HG03558 (cell line): ENCODE measurements around the gene INPP5D.

Source experiments
- ATAC-seq: cut with Tn5 transposase; IDR thresholded peaks from one replicate; pipeline ENCODE4 v1.9.1; 2021; ENCODE audit warnings: moderate number of reproducible peaks; ENCODE audit not compliant: unreplicated experiment; ENCODE audit errors: extremely low read depth

The INPP5D gene

DNA sequence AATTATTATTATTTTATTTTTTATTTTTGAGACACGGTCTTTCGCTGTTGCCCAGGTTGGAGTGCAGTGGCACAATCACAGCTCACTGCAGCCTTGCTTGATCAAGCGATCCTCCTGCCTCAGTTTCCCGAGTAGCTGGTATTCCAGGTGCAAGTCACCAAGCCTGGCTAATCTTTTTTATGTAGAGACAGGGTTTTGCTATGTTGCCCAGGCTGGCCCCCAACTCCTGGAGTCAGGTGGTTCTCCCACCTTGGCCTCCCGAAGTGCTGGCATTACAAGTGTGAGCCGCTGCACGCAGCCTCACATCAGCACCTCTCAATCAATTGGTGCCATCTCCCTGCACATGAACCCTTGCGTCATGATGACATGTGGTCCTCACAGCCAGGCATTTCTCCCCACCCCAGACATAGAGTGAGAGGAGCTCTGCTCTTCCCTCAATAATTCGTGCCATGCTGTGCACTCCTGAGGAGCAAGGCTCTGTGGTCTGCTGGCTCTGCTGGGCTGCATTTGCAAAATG, 5.9 kb downstream of the INPP5D start:
- no peak for ATAC-seq

DNA sequence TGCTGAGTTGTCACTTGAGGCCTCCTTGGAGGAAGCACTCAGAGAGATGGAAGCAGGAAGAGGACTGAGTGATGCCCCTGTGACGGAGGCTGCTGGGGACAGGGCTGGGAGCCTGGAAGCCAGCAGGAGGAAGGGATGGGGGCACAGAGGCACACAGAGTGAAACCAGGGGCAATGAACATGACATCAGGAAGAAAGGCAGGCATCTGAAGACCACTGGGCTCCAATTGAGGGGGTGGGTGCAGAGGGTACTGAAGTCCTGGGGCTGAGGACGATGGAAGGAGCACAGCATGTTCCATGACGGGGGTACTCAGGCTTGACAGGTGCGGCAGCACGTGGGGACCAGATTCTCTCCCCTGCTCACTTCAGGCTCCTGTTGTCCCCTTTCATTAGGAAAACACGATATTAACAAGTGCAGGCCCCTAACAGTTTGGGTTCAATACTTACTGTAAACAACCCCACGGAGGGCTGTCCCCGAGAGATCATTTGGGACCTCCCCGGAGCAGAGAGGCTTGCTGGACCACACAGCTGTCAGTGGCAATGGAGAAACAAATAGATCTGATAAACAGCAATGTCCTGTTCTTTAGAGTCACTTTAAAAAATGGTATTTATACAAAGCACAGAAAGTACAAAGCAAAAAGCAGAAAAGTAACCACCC, 8.7 kb downstream of the INPP5D start:
- no peak for ATAC-seq

DNA sequence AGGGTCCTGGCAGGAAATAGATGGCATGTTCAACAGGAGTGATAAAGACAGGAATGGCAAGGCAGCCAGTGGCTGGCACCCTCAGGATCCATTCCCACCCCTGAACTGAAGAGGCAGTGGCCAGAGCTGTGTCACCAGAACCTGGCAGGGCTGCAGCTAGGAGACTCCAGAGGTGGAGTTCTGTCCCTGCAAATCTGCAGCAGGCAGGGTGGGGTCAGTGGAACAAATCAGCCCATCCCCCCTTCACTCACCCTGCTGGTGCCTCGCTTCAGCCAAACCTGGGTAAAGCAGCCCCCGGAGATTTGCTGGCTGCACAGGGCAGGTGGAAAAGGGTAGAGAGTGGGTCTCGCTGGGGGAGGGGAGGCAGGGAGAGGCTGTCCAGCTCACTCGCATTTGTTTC, 12.7 kb downstream of the INPP5D start:
- ATAC-seq = no peak

DNA sequence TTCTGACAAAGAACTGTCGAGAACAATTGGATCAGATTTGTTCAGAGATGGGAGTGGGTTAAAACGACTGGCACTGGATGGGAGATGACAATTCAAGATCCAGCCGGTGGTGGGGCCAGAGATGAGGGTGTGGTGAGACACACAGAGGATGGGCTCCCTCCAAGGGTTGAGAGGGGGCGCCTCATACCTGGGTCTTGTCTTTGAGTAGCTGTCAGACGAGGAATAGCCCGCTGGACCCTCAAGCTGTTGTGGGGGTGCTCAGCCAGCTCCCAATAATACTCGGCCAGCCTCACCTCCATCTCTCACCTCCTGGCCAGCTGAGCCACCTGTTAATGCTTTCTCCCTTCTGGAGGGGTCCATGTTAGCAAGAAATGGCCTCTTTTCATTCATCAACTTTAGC, 14.0 kb downstream of the INPP5D start:
- no peak for ATAC-seq

DNA sequence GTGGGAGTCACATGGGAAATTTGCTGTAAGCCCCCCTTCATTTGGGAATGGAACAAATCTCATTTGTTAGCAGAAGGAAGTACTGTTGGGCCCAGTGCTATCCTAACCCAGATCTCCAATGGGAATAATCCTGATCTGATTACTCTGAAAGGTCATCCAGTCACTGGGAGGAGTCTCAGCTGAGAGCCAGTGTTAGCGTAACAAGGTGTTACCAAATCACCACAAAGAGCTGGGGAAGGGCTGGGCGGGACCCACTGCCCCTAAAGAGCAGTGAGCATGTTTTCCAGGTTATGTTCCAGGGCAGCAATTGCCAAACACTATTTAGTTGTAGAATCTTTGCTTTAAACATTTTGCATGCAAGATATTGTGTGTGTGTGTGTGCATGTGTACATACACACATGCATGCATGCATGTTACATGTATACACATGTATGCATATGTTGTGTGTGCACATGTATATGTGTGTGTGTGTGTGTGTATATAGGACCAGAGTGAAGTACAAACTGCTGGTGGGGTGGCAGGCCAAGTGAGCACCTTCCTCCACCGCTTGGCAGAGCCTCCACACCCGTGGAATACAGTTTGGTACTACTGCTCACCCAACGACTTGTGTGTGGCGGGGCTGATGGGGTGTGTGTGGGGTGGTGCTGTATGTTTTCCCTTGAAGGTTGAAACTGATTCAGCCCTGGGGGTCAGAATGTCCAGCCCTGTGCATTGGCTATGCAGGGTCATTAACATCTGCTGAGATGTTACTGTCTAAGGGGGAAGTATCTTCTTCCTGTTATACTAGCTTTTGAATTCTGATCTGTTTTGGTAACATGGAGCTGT, 15.2 kb downstream of the INPP5D start:
- ATAC-seq = peak; percentile 7

DNA sequence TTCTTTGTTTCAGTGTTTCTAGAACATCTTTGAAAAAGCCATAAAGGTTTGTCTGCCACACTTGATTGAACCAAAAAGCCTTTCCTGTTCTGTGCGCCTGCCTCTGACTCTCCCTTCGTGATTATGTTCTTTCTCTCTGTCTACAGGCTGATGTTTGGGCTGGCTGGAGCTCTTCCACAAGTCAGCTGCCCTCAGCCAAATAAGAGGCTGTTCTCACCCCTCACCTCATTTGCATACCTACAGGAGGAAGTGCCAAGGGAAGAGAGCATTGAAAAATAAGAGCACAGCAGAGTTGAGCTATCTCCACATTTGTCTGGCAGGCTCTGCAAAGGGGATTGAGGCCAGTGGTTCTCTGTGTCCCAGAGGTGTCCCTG, 15.8 kb downstream of the INPP5D start:
- peak; percentile 29 for ATAC-seq

DNA sequence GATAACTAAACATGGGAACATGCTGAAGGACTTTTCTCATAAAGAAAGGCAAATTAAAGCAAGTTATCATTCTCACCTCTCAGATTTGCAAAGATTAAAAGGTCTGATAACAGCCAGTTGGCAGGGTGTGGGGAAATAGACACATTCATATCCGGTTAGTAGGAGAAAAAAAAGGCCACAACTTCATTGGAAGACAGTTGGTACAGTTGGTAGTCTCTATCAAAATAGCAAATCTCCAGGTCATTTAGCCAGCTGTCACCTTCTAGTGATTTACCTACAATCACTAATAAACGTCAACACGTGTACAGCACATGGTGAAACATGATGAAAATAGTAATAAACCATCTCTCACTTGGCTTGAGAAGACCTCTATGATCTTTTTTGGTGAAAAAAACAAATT, 16.6 kb downstream of the INPP5D start:
- no peak for ATAC-seq

DNA sequence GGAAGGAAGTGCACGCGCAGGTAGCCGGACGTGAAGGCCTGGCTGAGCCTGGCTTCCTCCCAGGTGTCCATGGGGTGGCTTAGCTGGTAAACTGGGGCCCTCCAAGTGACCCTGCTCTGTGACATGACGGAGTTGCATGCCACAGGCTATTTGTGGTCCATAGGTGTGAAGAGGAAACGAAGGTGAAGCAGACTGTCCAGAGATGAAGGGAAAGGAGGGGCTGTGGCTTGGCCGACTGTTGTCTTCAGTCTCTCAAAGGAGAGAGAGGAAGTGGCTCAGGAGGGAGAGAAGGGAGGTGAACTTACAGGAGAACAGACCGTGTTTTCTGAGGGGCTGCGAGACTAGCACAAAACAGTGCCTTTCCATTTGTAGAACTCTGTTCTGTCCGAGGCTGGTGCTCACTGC, 19.3 kb downstream of the INPP5D start:
- no peak for ATAC-seq

DNA sequence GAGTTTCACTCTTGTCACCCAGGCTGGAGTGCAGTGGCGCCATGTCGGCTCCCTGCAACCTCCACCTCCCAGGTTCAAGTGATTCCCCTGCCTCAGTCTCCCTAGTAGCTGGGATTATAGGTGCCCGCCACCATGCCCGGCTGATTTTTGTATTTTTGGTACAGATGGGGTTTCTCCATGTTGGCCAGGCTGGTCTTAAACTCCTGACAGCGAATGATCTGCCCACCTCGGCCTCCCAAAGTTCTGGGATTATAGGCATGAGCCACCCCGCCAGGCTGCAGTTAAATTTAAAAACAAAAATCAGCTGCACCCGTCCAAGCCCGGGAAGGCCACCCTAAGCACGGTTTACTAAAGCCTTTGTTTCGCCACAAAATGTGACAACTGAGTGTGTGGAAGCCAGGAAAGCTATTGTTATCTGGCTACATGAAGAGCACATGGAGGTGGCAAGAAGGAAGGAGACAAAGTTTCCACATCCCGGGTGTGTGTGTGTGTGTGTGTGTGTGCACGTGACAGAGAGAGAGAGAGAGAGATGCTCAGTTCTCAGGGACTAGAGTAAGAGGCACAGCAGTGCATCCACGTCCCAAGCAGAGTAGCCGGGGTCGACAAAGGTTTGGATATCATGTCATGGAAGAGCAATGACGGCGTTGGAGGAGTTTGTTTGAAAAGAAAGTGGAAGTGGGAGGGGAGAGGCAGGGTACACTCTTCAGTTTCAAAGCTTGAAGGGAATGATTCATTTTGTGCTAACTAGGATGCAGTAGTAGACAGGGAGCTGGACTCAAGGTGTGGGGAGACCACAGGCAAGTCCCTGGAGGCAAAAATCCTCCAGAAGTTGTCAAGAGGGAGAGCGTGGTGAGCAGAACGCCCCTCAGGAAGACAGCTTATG, 20.1 kb downstream of the INPP5D start:
- no peak for ATAC-seq

DNA sequence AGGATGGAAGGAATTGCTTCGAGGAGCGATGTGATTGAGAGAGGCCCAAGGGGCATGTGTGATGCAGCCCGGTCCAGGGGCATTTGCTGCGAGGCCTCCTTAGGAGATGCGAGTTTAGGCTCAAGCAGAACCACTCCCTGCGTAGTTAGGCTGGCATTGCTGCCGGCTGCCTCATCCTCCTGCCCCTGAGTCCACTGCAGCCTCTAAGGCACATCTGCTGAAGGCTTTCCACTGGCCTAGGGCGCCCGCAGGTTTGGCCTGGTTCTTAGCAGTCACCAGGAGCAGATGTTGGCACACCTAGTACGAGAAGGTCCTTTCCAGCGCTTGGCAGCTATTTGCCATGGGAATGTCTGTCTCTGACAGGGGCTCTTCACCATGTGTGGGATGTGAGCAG, 20.7 kb downstream of the INPP5D start:
- ATAC-seq = no peak

DNA sequence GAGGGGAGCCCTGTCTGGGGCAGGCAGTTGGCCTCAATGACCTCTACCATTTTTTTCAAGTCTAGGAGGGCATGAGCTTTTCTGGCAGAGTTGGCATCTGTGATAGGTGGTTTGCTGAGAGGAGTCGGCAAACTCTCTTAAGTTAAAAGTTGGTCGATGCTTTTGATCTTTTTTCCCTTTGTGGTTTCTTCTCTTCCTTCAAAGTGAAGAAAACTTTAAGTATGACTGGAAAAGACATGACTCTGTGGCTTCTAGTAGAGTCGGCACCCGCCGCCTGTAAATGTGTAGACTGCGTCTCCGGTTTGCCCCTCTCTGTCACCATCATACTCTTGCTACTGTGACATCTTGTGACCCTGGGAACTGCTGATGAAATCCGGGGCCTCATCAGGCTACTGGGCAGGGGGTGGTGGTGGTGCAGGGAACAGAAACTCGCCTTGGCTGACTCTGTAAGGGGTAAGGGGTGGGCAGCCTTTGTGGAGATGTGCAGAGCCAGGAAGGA, 21.1 kb downstream of the INPP5D start:
- no peak for ATAC-seq

DNA sequence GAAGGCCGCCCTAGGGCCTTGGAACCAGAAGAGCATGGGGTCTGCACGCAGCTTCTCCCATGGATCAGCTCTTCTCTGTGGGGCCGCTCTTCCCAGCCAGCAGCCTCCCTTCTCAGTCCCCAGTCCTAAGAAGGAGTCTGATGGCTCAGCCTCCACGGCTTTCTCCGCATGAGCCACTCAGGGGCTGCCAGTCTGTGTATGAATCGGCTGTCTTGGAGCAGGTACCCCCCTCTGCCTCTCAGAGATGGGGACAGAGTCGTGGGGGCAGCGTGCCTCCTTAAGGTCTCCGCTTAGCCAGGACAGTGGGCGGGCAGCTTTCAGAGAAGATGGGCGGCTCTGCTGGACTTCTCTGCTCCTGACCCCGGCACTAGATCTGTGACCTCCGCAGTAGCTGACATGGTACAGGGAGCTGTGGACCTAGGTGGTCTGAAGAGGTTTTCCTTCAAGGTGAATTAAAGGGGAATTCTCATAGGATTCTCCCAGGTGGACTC, 21.6 kb downstream of the INPP5D start:
- ATAC-seq = no peak

DNA sequence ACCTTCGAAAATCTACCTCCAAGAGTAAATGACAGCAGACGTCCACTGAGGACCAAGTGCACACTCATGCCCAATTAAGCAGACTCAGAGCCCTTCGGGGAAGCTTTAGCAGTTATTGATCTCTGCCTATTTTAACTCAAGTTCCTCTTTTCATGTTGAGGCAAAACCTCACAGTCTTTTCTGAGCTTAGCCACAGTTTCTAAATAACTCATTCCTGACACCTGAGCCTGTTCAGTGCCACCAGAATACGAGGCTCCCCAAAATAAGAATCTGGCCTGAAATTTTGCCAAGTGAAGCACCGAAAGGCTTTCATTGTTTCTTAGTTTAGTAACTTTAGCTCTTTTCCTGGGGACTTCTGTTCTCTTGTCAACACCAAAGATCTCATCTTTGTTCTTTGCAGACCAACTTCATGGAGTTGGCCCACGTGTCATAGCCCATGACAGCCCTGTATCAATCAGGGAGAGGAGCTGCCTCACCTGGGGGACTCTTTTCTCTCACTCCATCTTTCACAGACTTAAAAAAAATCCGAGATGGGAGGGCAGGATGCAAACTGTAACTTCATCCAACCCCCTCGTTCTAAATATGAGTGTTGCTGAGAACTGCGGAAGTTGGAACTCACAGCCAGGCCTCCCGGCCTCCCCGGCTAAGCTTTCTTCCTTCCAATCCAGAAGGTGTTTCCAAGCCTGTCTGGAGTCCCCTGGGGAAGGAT, 22.2 kb downstream of the INPP5D start:
- ATAC-seq = no peak

DNA sequence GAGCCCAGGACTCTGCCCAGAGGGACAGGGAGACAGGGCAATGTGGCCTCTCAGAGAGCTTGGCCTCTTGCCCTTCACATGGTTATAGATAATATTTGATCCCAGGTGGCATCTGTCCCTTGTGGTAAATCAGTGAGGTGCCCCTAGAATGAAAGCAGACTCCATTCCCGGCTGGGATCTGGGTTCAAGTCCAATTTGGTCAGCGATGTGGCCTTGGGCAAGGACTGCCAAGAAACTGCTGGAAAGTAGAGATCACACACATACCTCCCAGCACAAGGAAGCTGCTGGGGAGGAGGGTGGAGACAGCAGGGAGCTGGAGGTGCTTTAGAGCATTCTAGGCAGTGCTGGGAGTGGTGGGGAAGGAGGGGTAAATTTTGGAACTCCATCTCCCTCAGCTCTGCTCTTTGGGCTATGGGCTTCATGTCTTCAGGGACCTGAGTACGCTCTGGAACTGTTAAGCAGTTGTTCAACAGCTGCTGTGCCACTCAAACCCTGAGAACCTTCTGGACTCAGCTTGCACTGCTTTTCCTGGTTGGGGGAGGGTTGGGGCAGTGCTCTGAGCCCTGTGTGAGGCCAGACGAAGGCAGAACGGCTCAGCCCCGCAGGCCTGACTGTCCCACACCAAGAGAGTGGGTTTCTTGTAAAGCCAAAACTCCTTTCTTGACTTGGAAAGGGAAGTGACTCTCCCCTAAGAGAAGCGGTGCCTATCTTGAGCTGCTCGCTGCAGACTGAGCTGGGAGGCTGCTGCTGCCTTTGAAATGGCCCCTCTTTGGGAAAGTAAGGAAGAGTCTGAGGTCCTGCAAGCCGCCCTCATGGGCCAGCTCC, 23.0 kb downstream of the INPP5D start:
- no peak for ATAC-seq

DNA sequence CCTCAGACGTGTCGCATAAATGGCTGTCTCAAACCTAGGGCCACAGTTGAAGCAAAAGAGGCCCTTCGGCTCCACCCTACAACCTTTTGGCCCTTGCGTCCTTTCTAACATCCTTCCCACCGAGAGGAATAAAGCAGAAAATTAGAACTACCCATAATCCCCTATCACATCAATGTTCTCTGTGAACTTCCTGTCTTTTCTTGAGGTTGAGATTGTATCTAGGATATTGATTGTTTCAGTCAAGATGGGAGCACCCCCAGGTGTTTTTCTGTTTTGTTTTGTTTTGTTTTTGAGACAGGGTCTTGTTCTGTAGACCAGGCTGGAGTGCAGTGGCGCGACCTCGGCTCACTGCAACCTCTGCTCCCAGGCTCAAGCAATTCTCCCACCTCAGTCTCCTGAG, 23.6 kb downstream of the INPP5D start:
- no peak for ATAC-seq

DNA sequence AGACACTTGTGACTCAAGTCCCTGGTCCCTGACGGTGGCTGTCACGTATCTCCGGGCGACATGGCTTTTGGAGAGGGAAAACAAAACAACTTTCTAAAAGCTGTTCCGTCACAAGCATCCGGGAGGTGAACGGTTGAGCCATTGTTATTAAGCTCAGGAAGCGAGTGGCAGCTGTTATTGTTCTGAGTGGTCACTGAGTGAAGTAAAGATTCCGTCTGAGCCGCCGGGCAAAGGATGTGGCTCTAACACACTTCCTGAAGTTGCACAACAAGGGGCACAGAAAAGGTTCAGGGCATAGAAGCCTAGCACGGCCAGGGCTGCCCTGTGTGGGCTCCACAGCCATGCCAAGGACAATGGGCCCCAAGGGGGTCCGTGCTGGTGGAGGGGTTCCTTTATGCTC, 24.3 kb downstream of the INPP5D start:
- no peak for ATAC-seq

DNA sequence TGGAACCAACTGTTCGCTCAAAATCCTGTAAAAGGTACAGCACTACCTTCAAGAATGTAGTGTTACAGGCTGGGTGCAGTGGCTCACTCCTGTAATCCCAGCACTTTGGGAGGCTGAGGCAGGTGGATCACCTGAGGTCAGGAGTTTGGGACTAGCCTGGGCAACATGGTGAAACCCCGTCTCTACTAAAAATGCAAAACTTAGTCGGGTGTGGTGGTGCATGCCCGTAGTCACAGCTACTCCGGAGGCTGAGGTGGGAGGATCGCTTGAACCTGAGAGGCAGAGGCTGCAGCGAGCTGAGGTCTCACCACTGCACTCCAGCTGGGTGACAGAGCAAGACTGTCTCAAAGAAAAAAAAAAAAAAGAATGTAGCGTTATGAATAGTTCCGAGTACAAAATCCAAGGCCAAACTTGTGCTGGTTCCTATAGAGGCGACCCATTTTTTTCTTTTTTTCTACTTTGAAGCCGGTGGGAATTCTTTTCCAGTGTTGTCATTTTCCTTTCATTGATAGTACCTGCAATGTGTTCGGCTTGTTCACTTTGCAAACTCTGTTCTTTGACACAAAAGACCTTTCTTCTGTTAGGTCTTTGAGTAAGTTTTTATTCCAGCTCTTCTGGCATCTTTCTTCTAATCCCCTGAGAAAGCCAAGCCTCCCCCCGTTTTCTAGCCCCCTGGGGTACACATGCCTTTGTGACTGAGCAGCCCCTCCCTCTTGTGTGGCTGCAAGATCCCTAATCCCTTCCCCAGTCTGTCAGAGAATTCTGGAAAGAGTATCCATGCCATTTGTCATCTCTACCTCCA, 25.1 kb downstream of the INPP5D start:
- no peak for ATAC-seq

DNA sequence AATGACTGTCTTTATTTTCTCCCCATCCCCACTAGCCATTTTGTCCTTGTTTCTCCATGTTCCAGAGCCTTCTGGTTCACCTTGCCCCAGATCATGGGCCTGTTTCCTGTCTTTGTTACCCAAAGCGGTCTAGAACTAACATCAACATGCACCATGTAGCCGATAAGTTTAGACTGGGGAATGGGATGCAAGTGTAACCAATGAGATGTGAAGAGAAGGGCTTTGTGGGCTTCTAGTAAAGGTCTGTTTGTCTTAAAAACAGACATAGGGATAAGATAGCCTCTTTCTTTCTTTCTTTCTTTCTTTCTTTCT, 25.7 kb downstream of the INPP5D start:
- ATAC-seq = no peak
